ENCODE data around the gene SDS.

SDS gene

DNA sequence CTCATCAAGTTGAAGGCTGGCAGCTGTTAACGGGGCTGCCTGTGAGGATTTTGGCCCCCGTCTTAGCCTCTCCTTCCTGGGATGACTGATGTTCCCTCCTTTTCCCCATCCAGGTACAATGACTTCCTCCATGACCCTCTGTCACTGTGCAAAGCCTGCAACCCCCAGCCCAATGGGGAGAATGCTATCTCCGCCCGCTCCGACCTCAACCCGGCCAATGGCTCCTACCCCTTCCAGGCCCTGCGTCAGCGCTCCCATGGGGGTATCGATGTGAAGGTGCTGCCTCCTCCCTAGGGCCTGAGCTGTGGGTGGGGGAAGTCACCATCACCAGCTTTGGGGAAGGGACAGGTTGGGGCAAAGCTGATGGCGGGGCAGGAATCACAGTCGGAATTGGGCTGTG is 16.1 kb downstream of the SDS start:
- Histone ChIP-seq H3K4me2 (ENCODE audit: low read depth, low read length) (no peak overlapping the region), H3K4me3 (ENCODE audit: low read length) (no peak overlapping the region), H3K79me2 (ENCODE audit: low read length) (no peaks in the 10 kb centered on the region), H4K20me1 (ENCODE audit: insufficient read depth, low read length) (no peaks in the 10 kb centered on the region), H3K9me3 (replicated peaks; ENCODE audit: insufficient read depth, low read length) (no peaks in the 10 kb centered on the region), H3F3A (ENCODE audit: insufficient read depth, low read length) (no peaks in the 10 kb centered on the region), H3K27me3 (replicated peaks; ENCODE audit: insufficient read depth, low read length) (no peaks in the 10 kb centered on the region), H3K36me3 (replicated peaks; ENCODE audit: insufficient read depth, low read length) (no peaks in the 10 kb centered on the region), H3K4me1 (ENCODE audit: low read length) (no peaks in the 10 kb centered on the region), H2AFZ (ENCODE audit: low read length) (no peak overlapping the region), H3K9ac (ENCODE audit: low read length) (no peak overlapping the region), H3K9me2 (replicated peaks; ENCODE audit: insufficient read depth, low read length) (no peaks in the 10 kb centered on the region), H3K27ac (ENCODE audit: low read length) (no peak overlapping the region)
- no peak for DNase-seq
- TF ChIP-seq EZH2 (optimal IDR thresholded peaks at IDR 0.05; ENCODE audit: low read depth, low read length): no peak
- TF ChIP-seq EZH2phosphoT487 (IDR thresholded peaks at IDR 0.05; ENCODE audit: low read length): no peak
- TF ChIP-seq, protein P1, sequence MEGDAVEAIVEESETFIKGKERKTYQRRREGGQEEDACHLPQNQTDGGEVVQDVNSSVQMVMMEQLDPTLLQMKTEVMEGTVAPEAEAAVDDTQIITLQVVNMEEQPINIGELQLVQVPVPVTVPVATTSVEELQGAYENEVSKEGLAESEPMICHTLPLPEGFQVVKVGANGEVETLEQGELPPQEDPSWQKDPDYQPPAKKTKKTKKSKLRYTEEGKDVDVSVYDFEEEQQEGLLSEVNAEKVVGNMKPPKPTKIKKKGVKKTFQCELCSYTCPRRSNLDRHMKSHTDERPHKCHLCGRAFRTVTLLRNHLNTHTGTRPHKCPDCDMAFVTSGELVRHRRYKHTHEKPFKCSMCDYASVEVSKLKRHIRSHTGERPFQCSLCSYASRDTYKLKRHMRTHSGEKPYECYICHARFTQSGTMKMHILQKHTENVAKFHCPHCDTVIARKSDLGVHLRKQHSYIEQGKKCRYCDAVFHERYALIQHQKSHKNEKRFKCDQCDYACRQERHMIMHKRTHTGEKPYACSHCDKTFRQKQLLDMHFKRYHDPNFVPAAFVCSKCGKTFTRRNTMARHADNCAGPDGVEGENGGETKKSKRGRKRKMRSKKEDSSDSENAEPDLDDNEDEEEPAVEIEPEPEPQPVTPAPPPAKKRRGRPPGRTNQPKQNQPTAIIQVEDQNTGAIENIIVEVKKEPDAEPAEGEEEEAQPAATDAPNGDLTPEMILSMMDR (IDR thresholded peaks at IDR 0.05; ENCODE audit: low read length): no peak

DNA sequence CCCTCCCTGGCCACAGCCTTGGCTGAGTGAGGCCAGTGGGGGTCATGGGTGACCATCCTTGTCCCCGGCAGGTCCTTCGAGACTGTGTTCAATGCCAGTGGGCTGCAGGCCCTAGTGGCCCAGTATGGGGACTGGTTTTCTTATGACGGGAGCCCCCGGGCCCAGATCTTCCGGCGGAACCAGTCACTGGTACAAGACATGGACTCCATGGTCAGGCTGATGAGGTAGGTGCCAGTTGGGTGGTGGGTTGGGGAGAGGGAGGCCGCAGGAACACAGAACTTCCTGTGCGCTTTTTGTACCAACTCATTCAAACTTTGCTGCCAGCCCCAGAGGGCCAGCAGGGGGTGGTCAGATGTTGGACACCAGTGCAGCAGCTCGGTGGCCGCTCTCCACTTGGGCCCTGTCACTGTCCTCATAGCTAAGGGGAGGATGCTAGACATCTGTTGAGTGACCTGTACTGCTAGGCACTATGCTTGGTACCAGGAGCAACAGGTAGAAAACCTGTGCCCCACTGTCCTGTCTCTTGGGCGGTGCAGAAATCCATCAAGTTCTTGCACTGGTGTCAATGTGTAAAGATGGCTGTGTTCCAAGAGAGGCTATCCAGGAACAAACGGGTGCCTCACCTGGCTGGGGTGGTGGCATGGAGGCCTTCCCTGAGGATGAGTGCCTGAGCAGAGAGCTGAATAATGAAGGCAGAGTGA is 16.7 kb downstream of the SDS start:
- TF ChIP-seq, protein P1 (IDR thresholded peaks at IDR 0.05; ENCODE audit: low read length): no peak
- TF ChIP-seq EZH2 (optimal IDR thresholded peaks at IDR 0.05; ENCODE audit: low read depth, low read length) (no peak), EZH2phosphoT487 (IDR thresholded peaks at IDR 0.05; ENCODE audit: low read length) (no peak)
- no peaks in the 10 kb centered on the region for H3K4me1 ChIP-seq (ENCODE audit: low read length)

DNA sequence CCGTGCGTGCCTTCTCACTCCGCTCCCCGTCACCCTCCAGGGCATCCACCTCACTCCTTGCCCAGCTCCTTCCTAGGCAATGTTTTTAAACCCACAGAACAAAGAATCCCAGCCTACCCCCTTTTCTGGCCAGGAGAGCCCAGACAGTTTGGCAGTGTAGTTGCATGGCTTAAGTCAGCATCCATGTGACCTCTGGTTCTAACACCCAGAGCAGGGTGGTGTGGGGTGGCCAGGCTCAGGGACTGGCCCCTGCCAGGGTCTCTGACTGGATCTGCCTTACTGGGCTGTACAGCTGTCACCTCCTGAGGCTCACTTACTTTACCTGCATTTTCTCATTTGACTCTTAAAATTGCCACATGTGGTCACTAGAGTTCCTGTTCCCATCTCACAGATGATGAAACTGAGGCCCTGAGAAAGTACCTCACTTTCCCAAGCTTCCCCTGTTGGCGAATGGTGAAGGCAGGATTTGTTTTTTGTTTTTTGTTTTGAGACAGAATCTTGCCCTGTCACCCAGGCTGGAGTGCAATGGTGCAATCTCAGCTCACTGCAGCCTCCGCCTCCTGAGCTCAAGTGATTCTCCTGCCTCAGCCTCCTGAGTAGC is 18.3 kb downstream of the SDS start:
- TF ChIP-seq, protein P1 (IDR thresholded peaks at IDR 0.05; ENCODE audit: low read length): no peak
- no peak for TF ChIP-seq EZH2phosphoT487 (IDR thresholded peaks at IDR 0.05; ENCODE audit: low read length)
- TF ChIP-seq EZH2 (optimal IDR thresholded peaks at IDR 0.05; ENCODE audit: low read depth, low read length): no peak
- no peak overlapping the region for H3K9ac ChIP-seq (ENCODE audit: low read length)
- no peak overlapping the region for H3K27ac ChIP-seq (ENCODE audit: low read length)
- no peak for DNase-seq
- H2AFZ ChIP-seq (ENCODE audit: low read length): no peak overlapping the region
- H3K4me1 ChIP-seq (ENCODE audit: low read length): no peaks in the 10 kb centered on the region
- no peaks in the 10 kb centered on the region for H3F3A ChIP-seq (ENCODE audit: insufficient read depth, low read length)
- no peaks in the 10 kb centered on the region for H3K9me2 ChIP-seq (replicated peaks; ENCODE audit: insufficient read depth, low read length)
- H3K4me3 ChIP-seq (ENCODE audit: low read length): no peak overlapping the region
- no peaks in the 10 kb centered on the region for H4K20me1 ChIP-seq (ENCODE audit: insufficient read depth, low read length)
- no peaks in the 10 kb centered on the region for H3K36me3 ChIP-seq (replicated peaks; ENCODE audit: insufficient read depth, low read length)
- no peaks in the 10 kb centered on the region for H3K9me3 ChIP-seq (replicated peaks; ENCODE audit: insufficient read depth, low read length)
- no peak overlapping the region for H3K4me2 ChIP-seq (ENCODE audit: low read depth, low read length)
- H3K27me3 ChIP-seq (replicated peaks; ENCODE audit: insufficient read depth, low read length): no peaks in the 10 kb centered on the region
- no peaks in the 10 kb centered on the region for H3K79me2 ChIP-seq (ENCODE audit: low read length)

More for the DNA sequence above, 16.7 kb downstream of the SDS start:
- no peak overlapping the region for H3K27ac ChIP-seq (ENCODE audit: low read length)
- no peaks in the 10 kb centered on the region for H3K9me3 ChIP-seq (replicated peaks; ENCODE audit: insufficient read depth, low read length)
- no peaks in the 10 kb centered on the region for H4K20me1 ChIP-seq (ENCODE audit: insufficient read depth, low read length)
- no peak overlapping the region for H3K9ac ChIP-seq (ENCODE audit: low read length)
- no peak for DNase-seq
- no peaks in the 10 kb centered on the region for H3F3A ChIP-seq (ENCODE audit: insufficient read depth, low read length)
- no peak overlapping the region for H2AFZ ChIP-seq (ENCODE audit: low read length)
- no peaks in the 10 kb centered on the region for H3K79me2 ChIP-seq (ENCODE audit: low read length)
- no peak overlapping the region for H3K4me3 ChIP-seq (ENCODE audit: low read length)
- H3K27me3 ChIP-seq (replicated peaks; ENCODE audit: insufficient read depth, low read length): no peaks in the 10 kb centered on the region
- H3K9me2 ChIP-seq (replicated peaks; ENCODE audit: insufficient read depth, low read length): no peaks in the 10 kb centered on the region
- no peaks in the 10 kb centered on the region for H3K36me3 ChIP-seq (replicated peaks; ENCODE audit: insufficient read depth, low read length)
- H3K4me2 ChIP-seq (ENCODE audit: low read depth, low read length): no peak overlapping the region

Data from MM.1S (cell line).